ENCODE results near the gene TPP2. TPM values are rescaled to one million over a fixed set of nuclear protein-coding genes. Genes with fewer than 3 reads are reported as not detected.
A peak's percentile ranks its signal among the peaks of the same experiment; 100 is the strongest.

The TPP2 gene
- polyA plus RNA-seq, 3 donors from 2014 or later, result 15.1 to 57.4 (median 37.6) TPM

DNA sequence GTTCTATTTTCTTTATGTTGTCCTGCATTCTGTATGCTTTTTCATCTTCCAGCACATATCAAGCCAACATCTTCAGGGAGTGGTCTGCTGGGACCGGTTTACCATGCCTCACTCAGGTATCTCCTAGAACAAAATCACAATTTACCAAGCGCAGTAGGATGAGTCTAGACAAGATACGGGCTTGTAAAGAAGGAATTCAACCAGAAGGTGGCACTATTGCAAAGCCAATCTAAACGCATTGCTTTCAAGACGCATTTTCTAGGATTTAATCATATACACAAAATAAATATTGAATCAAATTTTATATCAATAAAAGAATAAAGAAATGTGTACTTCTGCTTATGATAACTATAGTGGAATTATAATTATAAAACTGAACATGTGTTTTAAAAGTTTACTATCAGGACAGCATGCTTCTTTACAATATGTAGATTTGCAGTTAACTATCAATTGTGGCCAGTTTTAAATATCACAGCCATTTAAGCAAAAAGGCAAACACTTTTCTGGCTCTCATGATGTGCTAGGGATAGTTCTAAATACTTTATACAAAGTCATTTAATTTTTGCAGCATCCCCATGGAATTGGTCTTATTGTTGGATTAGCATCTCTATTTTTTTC, 16.1 kb upstream of the TPP2 start:
- Mint-ChIP-seq H3K27me3 (ENCODE audit: low read depth in 3 of 3) (peaks cover 2 to 4% (median 2%) of the 10 kb centered on the region in 3 donors), H3K4me3 (no peak overlapping the region), H3K27ac (no peak overlapping the region), H3K4me1 (peaks cover 16 to 20% of the 10 kb centered on the region in 2 donors), H3K9me3 (no peaks in the 10 kb centered on the region), H3K36me3 (no peaks in the 10 kb centered on the region)
- DNase-seq, result peak; percentile 51 to 61 (median 57)

- Mint-ChIP-seq H3K27ac (peak overlapping the region in 4 of 6 donors; percentile 34 to 77 (median 40)), H3K4me3 (peak overlapping the region in 2 of 5 donors; percentile 27 to 28), H3K36me3 (no peaks in the 10 kb centered on the region), H3K4me1 (peaks cover 16 to 20% of the 10 kb centered on the region in 2 donors), H3K9me3 (no peaks in the 10 kb centered on the region), H3K27me3 (ENCODE audit: low read depth in 3 of 3) (peaks cover 0 to 7% (median 2%) of the 10 kb centered on the region in 3 donors)
- no peak for DNase-seq
Observed at GRCh38 chr13:102582256-102582655, 14.5 kb upstream of the TPP2 start.

GRCh38 chr13:102584434-102584833, 12.4 kb upstream of the TPP2 start:
- Mint-ChIP-seq H3K4me1 (peaks cover 16 to 20% of the 10 kb centered on the region in 2 donors), H3K27ac (peak overlapping the region in 1 of 6 donors; percentile 10), H3K4me3 (no peak overlapping the region), H3K36me3 (no peaks in the 10 kb centered on the region), H3K9me3 (no peaks in the 10 kb centered on the region), H3K27me3 (ENCODE audit: low read depth in 3 of 3) (peaks cover 0 to 7% (median 2%) of the 10 kb centered on the region in 3 donors)
- no peak for DNase-seq

- DNase-seq, result no peak
- H3K4me1 Mint-ChIP-seq, result peaks cover 14 to 18% of the 10 kb centered on the region in 2 donors
- peaks cover 0 to 7% (median 2%) of the 10 kb centered on the region in 3 donors for H3K27me3 Mint-ChIP-seq (ENCODE audit: low read depth in 3 of 3)
- no peak overlapping the region for H3K27ac Mint-ChIP-seq
- H3K9me3 Mint-ChIP-seq, result no peaks in the 10 kb centered on the region
- H3K36me3 Mint-ChIP-seq, result no peaks in the 10 kb centered on the region
- no peak overlapping the region for H3K4me3 Mint-ChIP-seq
Observed at GRCh38 chr13:102586615-102587014, 10.2 kb upstream of the TPP2 start.

- peaks cover 2 to 7% (median 5%) of the 10 kb centered on the region in 3 donors for H3K27me3 Mint-ChIP-seq (ENCODE audit: low read depth in 3 of 3)
- H3K4me3 Mint-ChIP-seq, result no peak overlapping the region
- no peaks in the 10 kb centered on the region for H3K9me3 Mint-ChIP-seq
- peaks cover 13 to 17% of the 10 kb centered on the region in 2 donors for H3K4me1 Mint-ChIP-seq
- H3K36me3 Mint-ChIP-seq, result no peaks in the 10 kb centered on the region
- no peak for DNase-seq
- no peak overlapping the region for H3K27ac Mint-ChIP-seq
Observed at GRCh38 chr13:102587916-102588315, 8.9 kb upstream of the TPP2 start.

GRCh38 chr13:102589301-102589822, 7.4 kb upstream of the TPP2 start:
- no peak overlapping the region for H3K4me3 Mint-ChIP-seq
- no peaks in the 10 kb centered on the region for H3K9me3 Mint-ChIP-seq
- H3K36me3 Mint-ChIP-seq, result no peaks in the 10 kb centered on the region
- no peak for DNase-seq
- H3K27me3 Mint-ChIP-seq (ENCODE audit: low read depth in 3 of 3), result peaks cover 2 to 5% (median 5%) of the 10 kb centered on the region in 3 donors
- no peak overlapping the region for H3K27ac Mint-ChIP-seq
- peaks cover 16 to 23% of the 10 kb centered on the region in 2 donors for H3K4me1 Mint-ChIP-seq

DNA sequence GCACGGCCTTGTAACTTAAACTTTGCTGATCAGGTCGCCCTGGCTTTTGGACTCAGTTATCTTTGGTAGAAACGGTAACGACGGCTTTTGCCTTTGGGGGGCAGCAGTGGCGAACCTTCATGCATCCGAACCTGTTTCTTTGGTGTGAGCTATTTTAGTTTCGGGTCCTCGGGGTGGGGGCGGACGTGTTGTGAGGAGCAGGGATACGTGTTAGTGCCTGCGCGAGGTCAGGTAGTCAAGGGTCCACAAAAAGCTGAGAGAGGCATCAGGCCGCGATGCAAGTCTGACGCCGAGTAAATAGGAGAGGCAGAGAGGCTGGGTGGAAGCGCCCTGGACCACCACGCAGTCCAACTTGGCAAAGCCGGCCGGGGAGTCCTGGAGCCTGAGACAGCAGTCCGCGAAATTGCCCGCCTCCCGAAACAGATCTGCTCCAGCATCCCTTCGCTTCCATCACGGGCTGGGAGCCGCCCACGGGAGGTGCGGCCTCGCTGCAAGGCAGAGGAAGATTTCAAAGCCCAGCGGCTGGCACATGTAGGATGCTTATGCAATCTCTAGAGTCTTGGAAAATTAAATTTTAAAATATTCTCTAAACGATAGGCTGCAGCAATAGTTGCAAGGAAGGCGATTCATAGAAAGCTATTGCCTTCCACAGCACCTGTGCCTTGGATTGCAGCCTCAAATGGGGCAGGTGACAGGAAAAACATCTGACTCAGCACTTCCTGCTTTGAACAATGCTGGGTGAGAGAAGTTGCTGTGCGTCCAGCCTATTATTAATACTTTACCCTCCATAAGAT, 4.6 kb upstream of the TPP2 start:
- peak overlapping the region; percentile 96 to 99 (median 97) for H3K4me3 Mint-ChIP-seq
- peaks cover 6 to 12% (median 9%) of the 10 kb centered on the region in 3 donors for H3K27me3 Mint-ChIP-seq (ENCODE audit: low read depth in 3 of 3)
- DNase-seq, result peak; percentile 71 to 80 (median 75)
- H3K4me1 Mint-ChIP-seq, result peaks cover 34 to 37% of the 10 kb centered on the region in 2 donors
- peak overlapping the region; percentile 88 to 98 (median 96) for H3K27ac Mint-ChIP-seq
- no peaks in the 10 kb centered on the region for H3K36me3 Mint-ChIP-seq
- H3K9me3 Mint-ChIP-seq, result no peaks in the 10 kb centered on the region

- H3K36me3 Mint-ChIP-seq, result no peaks in the 10 kb centered on the region
- peaks cover 45 to 48% of the 10 kb centered on the region in 2 donors for H3K4me1 Mint-ChIP-seq
- H3K27me3 Mint-ChIP-seq (ENCODE audit: low read depth in 3 of 3), result peaks cover 6 to 17% (median 15%) of the 10 kb centered on the region in 3 donors
- H3K27ac Mint-ChIP-seq, result peak overlapping the region; percentile 88 to 98 (median 96)
- H3K4me3 Mint-ChIP-seq, result peak overlapping the region in 3 of 5 donors; percentile 36 to 97 (median 46)
- no peaks in the 10 kb centered on the region for H3K9me3 Mint-ChIP-seq
- no peak for DNase-seq
Observed at GRCh38 chr13:102593466-102593865, 3.3 kb upstream of the TPP2 start.

GRCh38 chr13:102597029-102597961, 509 bp downstream of the TPP2 start:
- peak; percentile 26 to 41 (median 35) for DNase-seq
- peaks cover 5 to 15% (median 14%) of the 10 kb centered on the region in 3 donors for H3K27me3 Mint-ChIP-seq (ENCODE audit: low read depth in 3 of 3)

GRCh38 chr13:102598061-102598460, 1.3 kb downstream of the TPP2 start:
- Mint-ChIP-seq H3K4me3 (peak overlapping the region; percentile 94 to 99 (median 96)), H3K27me3 (ENCODE audit: low read depth in 3 of 3) (peaks cover 5 to 15% (median 14%) of the 10 kb centered on the region in 3 donors), H3K4me1 (peaks cover 76 to 79% of the 10 kb centered on the region in 2 donors), H3K36me3 (no peaks in the 10 kb centered on the region), H3K27ac (peak overlapping the region; percentile 92 to 99 (median 95)), H3K9me3 (no peaks in the 10 kb centered on the region)
- no peak for DNase-seq

More at GRCh38 chr13:102597029-102597961, 509 bp downstream of the TPP2 start:
- H3K36me3 Mint-ChIP-seq, result no peaks in the 10 kb centered on the region
- H3K4me1 Mint-ChIP-seq, result peaks cover 76 to 79% of the 10 kb centered on the region in 2 donors
- H3K4me3 Mint-ChIP-seq, result peak overlapping the region; percentile 94 to 99 (median 97)
- H3K9me3 Mint-ChIP-seq, result no peaks in the 10 kb centered on the region
- H3K27ac Mint-ChIP-seq, result peak overlapping the region; percentile 92 to 100 (median 99)

DNA sequence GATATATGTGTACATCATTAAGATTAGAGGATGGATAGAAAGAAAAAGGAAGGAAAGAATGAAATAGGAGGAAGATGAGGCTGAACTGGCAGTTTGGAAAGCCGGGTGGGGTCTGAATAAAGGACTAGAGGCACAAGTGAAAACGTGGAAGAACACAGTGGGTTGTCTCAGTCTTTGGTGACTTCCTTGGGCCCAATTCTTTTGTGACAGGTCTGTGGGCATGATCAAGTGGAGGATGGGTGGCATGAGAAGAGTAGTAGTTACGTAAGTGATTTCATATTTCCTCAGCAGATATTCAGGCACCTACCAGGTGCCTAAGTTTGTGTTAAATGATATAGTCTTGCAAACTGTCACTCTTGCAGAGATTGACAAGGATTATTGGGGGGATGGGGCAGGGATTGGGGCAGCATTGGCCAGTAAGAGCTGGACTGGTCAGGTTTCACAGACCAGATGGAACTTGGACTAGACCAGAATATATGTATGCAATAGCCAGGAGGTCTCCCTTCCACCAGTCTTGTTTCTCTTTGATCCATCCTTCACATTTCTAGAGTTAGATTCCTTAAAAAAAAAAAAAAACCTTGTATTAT, 2.7 kb downstream of the TPP2 start:
- H3K4me3 Mint-ChIP-seq, result peak overlapping the region; percentile 52 to 96 (median 94)
- no peak for DNase-seq
- peaks cover 5 to 15% (median 14%) of the 10 kb centered on the region in 3 donors for H3K27me3 Mint-ChIP-seq (ENCODE audit: low read depth in 3 of 3)
- peaks cover 0 to 4% (median 0%) of the 10 kb centered on the region in 3 donors for H3K36me3 Mint-ChIP-seq
- H3K9me3 Mint-ChIP-seq, result no peaks in the 10 kb centered on the region
- peaks cover 85 to 86% of the 10 kb centered on the region in 2 donors for H3K4me1 Mint-ChIP-seq
- H3K27ac Mint-ChIP-seq, result peak overlapping the region; percentile 31 to 90 (median 54)

GRCh38 chr13:102606537-102607309, 9.9 kb downstream of the TPP2 start:
- Mint-ChIP-seq H3K4me3 (no peak overlapping the region), H3K27ac (peak overlapping the region in 2 of 6 donors; percentile 25 to 64), H3K36me3 (peaks cover 7 to 42% (median 21%) of the 10 kb centered on the region in 3 donors), H3K9me3 (no peaks in the 10 kb centered on the region), H3K27me3 (ENCODE audit: low read depth in 3 of 3) (peaks cover 2 to 4% (median 2%) of the 10 kb centered on the region in 3 donors), H3K4me1 (peaks cover 60 to 89% of the 10 kb centered on the region in 2 donors)
- no peak for DNase-seq

All from immature natural killer cell (primary cell).